Measurements from ENCODE around the gene PFKL.

The PFKL gene

DNA sequence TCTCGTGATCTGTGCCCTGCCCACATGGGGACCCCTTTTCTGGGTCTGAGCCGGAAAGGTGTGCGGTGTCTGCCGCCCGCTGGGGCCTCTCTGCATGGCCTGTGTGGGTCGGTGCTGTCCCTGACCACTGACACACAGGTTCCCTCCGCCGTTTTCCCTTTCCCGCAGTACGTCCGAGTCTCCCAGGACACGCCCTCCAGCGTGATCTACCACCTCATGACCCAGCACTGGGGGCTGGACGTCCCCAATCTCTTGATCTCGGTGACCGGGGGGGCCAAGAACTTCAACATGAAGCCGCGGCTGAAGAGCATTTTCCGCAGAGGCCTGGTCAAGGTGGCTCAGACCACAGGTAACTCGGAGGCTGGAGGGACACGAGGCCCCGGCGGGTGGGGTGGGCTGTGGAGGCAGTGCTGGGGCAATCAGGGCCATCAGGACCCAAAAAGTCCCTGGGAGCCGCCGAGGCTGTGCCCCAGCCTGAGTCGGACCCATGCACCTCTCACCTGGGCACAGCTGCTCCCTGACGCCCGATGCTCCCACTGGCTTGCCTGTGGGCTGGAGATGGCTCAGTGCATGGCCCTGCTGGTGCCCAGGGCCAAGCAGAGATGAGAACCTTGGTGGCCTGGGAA lies 66.8 kb downstream of the PFKL start:
- DNase-seq = no peak

DNA sequence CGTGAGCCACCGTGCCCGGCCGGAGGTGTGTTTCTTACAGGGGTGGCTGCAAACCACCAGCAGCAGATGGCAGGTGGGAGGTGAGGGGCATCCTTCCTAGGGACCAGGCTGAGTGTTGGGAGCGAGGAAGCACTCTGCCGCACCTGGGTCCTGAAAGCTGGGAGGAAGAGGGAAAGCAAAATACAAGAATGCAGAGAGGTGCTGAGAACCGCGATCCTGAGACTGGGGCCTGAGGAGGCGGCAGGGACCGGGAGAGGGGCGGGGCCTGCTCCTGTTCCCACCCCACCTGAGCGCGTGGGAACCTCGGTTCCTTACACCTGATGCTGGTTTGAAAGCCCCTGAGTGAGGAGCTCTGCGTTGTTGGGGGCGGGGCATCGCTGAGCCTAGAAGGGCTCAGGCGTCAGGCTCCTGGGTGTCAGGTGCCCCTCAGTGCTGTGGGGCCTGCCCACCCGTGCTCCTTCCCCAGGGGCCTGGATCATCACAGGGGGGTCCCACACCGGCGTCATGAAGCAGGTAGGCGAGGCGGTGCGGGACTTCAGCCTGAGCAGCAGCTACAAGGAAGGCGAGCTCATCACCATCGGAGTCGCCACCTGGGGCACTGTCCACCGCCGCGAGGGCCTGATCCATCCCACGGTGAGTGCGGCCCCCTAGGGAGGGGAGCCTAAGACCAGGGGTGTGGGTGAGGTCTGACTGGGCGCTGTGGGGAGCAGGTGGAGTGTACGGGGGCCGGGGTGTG lies 69.0 kb downstream of the PFKL start:
- no peak for DNase-seq

DNA sequence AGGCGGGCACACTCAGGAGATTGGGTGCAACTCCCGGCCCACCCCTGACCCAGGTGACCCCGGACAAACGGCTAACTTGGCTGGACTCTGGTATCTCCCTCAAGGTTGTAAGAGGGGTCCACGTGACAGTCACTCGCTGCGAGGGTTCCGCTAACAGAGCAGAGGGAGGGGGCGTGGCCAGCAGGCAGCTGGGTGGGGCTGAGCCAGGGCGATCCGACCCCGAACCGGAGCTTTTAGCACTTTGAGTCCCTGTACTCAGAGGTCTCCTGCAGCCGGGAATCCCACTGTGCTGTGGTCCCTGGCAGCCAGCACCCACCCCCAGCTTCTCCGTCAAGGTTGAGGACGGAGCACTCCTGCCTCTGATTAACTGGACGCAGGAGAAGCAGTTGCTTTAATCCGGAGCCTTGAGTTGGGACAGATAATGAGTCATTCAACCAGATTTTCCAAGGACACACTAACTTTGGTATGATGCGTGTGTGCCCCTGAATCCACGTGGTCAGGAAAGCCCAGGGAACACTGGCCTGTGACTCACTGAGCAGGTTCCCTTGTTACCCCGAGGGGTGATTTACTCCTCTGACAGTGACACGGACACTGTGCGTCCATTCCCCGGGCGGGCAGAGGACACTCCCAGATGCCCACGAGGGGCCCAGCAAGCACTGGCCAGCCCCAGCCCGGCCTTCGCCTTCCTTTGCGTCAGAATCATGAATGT lies 70.3 kb downstream of the PFKL start:
- no peak for DNase-seq

DNA sequence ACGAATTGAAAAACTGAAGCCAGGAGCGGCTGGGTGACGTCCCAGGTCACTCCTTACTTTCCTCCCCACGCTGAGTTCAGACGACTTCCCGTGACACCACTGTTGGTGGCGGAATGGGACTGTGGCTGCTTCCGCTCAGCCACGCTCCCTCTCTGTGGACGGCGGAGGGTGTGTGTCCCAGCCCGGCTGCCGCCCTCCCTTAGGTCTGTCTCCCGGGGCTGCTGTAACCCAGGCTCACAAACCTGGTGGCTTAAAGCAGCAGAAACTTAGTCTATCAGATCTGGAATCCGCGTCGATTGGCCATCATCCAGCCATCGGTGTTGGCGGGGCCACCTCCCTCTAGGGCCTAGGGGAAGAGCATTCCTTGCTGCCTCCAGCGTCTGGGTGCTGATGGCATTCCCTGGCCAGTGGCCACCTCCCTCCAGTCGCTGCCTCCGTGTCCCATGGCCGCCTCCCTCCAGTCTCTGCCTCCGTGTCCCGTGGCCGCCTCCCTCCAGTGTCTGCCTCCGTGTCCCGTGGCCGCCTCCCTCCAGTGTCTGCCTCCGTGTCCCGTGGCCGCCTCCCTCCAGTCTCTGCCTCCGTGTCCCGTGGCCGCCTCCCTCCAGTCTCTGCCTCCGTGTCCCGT lies 71.0 kb downstream of the PFKL start:
- DNase-seq = no peak

DNA sequence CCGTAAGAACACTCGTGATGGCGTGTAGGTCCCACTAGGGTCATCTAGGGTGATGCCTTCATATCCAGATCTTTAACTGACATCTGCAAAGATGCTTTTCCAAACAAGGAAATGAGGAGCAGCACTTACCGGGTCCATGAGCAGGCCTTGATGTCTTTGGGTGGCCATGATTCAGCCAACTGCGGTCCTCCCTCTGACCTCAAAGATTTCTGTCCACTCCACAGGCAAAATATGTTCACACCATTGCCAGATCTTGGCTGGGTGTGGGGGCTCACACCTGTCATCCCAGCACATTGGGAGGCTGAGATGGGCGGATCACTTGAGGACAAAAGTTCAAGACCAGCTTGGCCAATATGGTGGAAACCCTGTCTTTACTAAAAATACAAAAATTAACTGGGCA lies 71.7 kb downstream of the PFKL start:
- DNase-seq = no peak

DNA sequence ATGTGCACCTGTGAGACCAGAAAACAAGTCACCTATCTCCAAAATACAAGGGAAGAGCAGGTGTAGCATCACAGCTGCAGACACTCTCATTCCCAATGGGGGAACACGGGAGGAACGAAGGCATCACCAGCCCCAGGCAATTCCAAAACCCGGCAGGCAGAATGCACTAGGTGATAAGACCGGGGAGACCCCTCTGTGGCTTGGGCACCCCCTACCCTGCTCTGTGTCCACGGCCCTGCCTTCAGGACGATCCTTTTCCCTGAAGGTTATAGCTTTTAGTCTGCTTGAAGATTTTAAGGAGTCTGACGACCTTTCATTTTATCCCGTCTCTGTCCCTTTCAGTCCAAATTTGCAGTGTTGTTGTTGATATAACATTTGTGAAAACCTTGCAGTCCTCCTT lies 72.8 kb downstream of the PFKL start:
- no peak for DNase-seq

DNA sequence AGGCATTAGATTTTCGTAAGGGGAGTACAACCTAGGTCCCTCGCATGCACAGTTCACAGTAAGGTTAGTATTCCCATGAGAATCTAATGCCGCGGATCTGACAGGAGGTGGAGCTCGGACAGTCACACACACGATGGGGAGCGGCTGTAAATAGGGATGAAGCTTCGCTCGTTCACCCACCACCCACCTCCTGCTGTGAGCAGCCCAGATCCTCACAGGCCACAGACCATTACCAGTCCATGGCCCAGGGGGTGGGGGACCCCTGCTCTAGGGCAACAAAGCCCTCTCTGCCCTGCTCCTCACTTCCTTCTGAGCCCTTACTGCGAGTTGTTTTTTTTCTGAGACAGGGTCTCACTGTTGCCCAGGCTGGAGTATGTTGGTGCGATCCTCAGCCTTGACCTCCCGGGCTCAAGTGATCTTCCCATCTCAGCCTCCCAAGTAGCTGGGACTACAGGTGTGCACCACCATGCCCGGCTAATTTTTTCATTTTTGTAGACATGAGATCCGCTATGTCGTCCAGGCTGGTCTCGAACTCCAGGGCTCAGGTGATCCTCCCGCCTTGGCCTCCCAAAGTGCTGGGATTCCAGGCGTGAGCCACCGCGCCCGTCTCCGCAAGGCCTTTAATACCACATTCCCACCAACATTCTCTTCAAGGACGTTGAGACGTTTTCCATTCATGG lies 74.9 kb downstream of the PFKL start:
- no peak for DNase-seq

DNA sequence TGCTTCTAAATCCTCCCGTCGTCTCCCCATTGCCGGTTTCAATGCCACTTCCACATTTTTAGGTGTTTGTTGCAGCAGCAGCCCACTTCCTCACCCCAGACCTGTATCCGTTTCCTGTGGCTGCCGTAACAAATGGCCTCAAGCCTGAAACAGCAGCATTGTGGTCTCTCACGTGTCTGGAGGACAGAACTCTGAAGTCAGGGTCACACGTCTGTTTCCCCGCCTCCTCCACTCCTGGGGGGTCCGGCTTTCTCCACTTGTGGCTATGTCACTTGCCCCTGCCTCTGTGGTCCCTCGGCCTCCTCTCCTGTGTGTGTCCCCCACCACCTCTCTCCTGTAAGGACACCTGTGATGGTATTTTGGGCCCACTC lies 75.4 kb downstream of the PFKL start:
- peak; percentile 49 for DNase-seq

DNA sequence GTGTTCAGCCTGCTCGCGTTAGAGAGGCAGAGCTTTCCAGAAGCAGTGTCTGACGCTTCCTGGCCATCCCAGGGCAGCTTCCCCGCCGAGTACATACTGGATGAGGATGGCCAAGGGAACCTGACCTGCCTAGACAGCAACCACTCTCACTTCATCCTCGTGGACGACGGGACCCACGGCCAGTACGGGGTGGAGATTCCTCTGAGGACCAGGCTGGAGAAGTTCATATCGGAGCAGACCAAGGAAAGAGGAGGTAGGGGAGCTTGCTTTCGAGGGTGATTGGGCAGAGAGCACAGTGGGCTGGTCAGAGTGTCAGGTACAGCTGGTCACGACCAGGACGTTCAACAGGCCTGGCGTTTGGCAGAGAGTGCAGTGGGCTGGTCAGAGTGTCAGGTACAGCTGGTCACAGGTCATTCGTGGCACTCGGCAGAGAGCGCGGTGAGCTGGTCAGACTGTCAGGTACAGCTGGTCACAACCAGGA lies 75.9 kb downstream of the PFKL start:
- DNase-seq = no peak

DNA sequence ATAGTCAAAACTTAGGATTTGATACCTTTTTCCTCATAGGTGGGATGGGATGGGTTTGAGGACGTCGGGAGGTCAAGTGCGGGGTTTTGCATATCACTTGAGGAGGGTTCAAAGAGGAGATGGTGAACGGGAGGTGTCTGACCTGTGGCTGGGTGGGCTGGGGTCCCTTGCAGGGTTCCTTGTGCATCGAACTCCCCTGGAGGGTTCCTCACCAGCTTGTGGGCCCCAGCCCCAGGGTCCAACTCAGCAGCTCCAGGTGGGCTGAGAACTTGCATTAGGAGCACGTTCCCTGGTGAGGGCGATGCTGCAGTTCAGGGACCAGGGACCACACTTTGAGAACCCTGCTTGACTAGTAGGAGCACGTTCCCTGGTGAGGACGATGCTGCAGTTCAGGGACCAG lies 76.8 kb downstream of the PFKL start:
- no peak for DNase-seq

All from KG1 (cell line).